Ishikawa (cell line): Measurements from ENCODE around the gene KDM4F.

Experiments used
- CEBPB ChIP-seq: IDR thresholded peaks from 2 replicates; pipeline ENCODE4 v1.6.1; 2012
- CREB1 ChIP-seq: IDR thresholded peaks from 2 replicates; pipeline ENCODE4 v1.6.1; 2012; ENCODE audit warnings: low read depth
- EGR1 ChIP-seq: IDR thresholded peaks from 2 replicates; pipeline ENCODE4 v1.6.1; 2012
- EP300 ChIP-seq: IDR thresholded peaks from 2 replicates; pipeline ENCODE4 v1.6.1; 2012; ENCODE audit warnings: borderline replicate concordance
- FOXM1 ChIP-seq: IDR thresholded peaks from 2 replicates; pipeline ENCODE4 v1.6.1; 2012; ENCODE audit warnings: low read depth, borderline replicate concordance
- NFIC ChIP-seq: IDR thresholded peaks from 2 replicates; pipeline ENCODE4 v1.6.1; 2012
- RAD21 ChIP-seq: IDR thresholded peaks from 2 replicates; pipeline ENCODE4 v1.6.1; 2012; ENCODE audit warnings: low read depth
- TAF1 ChIP-seq: IDR thresholded peaks from 2 replicates; pipeline ENCODE4 v1.6.1; 2012; ENCODE audit warnings: low read depth, mild to moderate bottlenecking
- TCF12 ChIP-seq: IDR thresholded peaks from 2 replicates; pipeline ENCODE4 v1.6.1; 2012; ENCODE audit warnings: low read depth
- TEAD4 ChIP-seq: IDR thresholded peaks from 2 replicates; pipeline ENCODE4 v1.6.1; 2012
- YY1 ChIP-seq: IDR thresholded peaks from 2 replicates; pipeline ENCODE4 v1.6.1; 2012; ENCODE audit warnings: low read depth
- ZBTB7A ChIP-seq: IDR thresholded peaks from 2 replicates; pipeline ENCODE4 v1.6.1; 2012; ENCODE audit warnings: low read depth
- TF ChIP-seq, protein P1 (sequence below): IDR thresholded peaks from 2 replicates; pipeline ENCODE4 v1.6.1; 2012; ENCODE audit warnings: low read depth, mild to moderate bottlenecking
- TF ChIP-seq, protein P2 (sequence below): IDR thresholded peaks from 2 replicates; pipeline ENCODE4 v1.6.1; 2012
- TF ChIP-seq, protein P3 (sequence below): IDR thresholded peaks from 2 replicates; pipeline ENCODE4 v1.6.1; 2012

The KDM4F gene

DNA sequence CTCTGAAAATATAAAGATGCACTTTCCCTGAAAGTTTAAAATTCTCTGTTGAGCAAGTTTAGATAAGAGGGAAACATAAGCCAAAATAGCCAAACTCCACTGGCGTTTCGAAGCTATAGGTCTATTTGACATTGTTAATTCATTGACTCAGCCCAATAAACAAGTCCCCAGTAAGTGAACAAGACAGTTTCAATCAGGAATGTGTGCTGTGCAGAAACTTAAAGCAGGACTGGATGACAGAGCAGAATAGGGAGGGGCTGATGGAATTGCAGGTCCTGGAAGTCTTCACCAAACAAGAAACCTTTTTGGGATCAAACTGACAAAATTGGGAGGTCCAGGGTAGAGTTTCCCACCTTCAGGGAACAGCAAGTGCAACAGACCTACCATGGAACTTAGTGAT, 33.1 kb upstream of the KDM4F start:
- TF ChIP-seq, protein P1, sequence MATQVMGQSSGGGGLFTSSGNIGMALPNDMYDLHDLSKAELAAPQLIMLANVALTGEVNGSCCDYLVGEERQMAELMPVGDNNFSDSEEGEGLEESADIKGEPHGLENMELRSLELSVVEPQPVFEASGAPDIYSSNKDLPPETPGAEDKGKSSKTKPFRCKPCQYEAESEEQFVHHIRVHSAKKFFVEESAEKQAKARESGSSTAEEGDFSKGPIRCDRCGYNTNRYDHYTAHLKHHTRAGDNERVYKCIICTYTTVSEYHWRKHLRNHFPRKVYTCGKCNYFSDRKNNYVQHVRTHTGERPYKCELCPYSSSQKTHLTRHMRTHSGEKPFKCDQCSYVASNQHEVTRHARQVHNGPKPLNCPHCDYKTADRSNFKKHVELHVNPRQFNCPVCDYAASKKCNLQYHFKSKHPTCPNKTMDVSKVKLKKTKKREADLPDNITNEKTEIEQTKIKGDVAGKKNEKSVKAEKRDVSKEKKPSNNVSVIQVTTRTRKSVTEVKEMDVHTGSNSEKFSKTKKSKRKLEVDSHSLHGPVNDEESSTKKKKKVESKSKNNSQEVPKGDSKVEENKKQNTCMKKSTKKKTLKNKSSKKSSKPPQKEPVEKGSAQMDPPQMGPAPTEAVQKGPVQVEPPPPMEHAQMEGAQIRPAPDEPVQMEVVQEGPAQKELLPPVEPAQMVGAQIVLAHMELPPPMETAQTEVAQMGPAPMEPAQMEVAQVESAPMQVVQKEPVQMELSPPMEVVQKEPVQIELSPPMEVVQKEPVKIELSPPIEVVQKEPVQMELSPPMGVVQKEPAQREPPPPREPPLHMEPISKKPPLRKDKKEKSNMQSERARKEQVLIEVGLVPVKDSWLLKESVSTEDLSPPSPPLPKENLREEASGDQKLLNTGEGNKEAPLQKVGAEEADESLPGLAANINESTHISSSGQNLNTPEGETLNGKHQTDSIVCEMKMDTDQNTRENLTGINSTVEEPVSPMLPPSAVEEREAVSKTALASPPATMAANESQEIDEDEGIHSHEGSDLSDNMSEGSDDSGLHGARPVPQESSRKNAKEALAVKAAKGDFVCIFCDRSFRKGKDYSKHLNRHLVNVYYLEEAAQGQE: no peak
- TF ChIP-seq FOXM1 (no peak), EP300 (no peak), TCF12 (no peak), TAF1 (no peak), RAD21 (no peak), CEBPB (no peak), NFIC (no peak), YY1 (no peak), TEAD4 (no peak), EGR1 (no peak), CREB1 (no peak), ZBTB7A (no peak)
- TF ChIP-seq, protein P2, sequence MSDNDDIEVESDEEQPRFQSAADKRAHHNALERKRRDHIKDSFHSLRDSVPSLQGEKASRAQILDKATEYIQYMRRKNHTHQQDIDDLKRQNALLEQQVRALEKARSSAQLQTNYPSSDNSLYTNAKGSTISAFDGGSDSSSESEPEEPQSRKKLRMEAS: no peak
- TF ChIP-seq, protein P3, sequence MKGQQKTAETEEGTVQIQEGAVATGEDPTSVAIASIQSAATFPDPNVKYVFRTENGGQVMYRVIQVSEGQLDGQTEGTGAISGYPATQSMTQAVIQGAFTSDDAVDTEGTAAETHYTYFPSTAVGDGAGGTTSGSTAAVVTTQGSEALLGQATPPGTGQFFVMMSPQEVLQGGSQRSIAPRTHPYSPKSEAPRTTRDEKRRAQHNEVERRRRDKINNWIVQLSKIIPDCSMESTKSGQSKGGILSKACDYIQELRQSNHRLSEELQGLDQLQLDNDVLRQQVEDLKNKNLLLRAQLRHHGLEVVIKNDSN: no peak

- TF ChIP-seq ZBTB7A (no peak), EGR1 (no peak), TEAD4 (no peak), CEBPB (no peak), EP300 (no peak), NFIC (no peak), TAF1 (no peak), TCF12 (no peak)
- TF ChIP-seq, protein P3: no peak
Measured at GRCh38 chr11:95024958-95025357, 24.3 kb upstream of the KDM4F start, which contains the start of gene KDM4E. KDM4E (plus strand) TSS chr11:95025258; CDS start chr11:95025558, 300 bp downstream.

- TF ChIP-seq, protein P2: no peak
- TF ChIP-seq, protein P3: no peak
- TF ChIP-seq EP300 (no peak), ZBTB7A (no peak), NFIC (no peak), EGR1 (no peak), FOXM1 (no peak)
Measured at GRCh38 chr11:95028357-95028756, 20.9 kb upstream of the KDM4F start.

DNA sequence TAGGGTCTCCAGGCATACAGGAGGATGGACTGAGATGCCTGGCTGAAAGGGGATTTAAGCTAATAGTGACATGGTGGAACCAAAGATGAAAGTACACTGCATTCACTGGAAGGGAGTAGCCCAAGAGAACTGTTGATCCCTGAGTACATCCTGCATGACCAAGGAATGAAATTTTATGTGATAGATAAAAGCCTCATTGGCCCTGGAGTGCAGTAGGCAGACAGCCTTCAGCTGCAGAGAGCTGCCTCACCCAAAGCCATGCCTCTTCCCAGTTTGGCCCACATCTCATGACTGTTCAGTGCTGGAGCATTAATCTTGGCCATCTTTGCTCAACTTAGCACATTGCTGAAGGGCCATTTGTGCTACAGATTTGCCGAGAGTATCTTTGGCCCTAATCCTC, 16.2 kb upstream of the KDM4F start:
- TF ChIP-seq RAD21: no peak
- no peak for TF ChIP-seq ZBTB7A
- no peak for TF ChIP-seq FOXM1
- no peak for TF ChIP-seq TEAD4
- TF ChIP-seq, protein P3: no peak
- no peak for TF ChIP-seq EP300
- TF ChIP-seq, protein P2: no peak
- TF ChIP-seq CREB1: no peak
- TF ChIP-seq, protein P1: no peak
- TF ChIP-seq TCF12: no peak
- no peak for TF ChIP-seq YY1
- no peak for TF ChIP-seq CEBPB
- TF ChIP-seq EGR1: no peak
- no peak for TF ChIP-seq TAF1
- no peak for TF ChIP-seq NFIC

- no peak for TF ChIP-seq TCF12
- TF ChIP-seq FOXM1: no peak
- no peak for TF ChIP-seq CREB1
- no peak for TF ChIP-seq CEBPB
- no peak for TF ChIP-seq TEAD4
- TF ChIP-seq ZBTB7A: no peak
- TF ChIP-seq EGR1: no peak
- no peak for TF ChIP-seq RAD21
- no peak for TF ChIP-seq NFIC
- no peak for TF ChIP-seq YY1
- TF ChIP-seq, protein P2: no peak
- TF ChIP-seq, protein P1: no peak
- TF ChIP-seq, protein P3: no peak
- TF ChIP-seq TAF1: no peak
- TF ChIP-seq EP300: no peak
Measured at GRCh38 chr11:95035316-95035715, 13.9 kb upstream of the KDM4F start.
